ENCODE measurements around the gene KIAA1671. TPM values are rescaled to one million over a fixed set of nuclear protein-coding genes. Genes with fewer than 3 reads are reported as not detected.

The KIAA1671 gene
- total and polyA plus RNA-seq, 7 donors = 6.3 to 34.2 (median 10.2) TPM

DNA sequence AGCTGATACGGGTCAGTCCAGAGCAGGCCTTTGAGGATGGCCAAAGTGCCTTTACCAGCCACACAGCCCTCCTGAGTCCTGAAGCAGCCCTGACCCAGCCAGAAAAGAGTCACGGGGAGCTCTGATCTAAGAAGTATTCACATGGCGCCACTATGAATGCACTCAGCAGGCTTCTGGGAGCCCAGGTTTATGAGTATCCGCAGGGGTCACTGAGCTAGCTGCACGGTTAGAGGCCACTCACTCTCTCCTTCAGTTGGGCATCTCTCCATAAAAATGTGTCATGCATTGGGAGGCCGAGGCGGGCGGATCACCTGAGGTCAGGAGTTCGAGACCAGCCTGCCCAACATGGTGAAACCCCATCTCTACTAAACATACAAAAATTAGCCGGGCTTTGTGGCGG, 10.3 kb downstream of the KIAA1671 start:
- no peak overlapping the region for H3K27ac ChIP-seq
- TF ChIP-seq EP300 (IDR thresholded peaks at IDR 0.05) = no peak
- TF ChIP-seq, protein P1, sequence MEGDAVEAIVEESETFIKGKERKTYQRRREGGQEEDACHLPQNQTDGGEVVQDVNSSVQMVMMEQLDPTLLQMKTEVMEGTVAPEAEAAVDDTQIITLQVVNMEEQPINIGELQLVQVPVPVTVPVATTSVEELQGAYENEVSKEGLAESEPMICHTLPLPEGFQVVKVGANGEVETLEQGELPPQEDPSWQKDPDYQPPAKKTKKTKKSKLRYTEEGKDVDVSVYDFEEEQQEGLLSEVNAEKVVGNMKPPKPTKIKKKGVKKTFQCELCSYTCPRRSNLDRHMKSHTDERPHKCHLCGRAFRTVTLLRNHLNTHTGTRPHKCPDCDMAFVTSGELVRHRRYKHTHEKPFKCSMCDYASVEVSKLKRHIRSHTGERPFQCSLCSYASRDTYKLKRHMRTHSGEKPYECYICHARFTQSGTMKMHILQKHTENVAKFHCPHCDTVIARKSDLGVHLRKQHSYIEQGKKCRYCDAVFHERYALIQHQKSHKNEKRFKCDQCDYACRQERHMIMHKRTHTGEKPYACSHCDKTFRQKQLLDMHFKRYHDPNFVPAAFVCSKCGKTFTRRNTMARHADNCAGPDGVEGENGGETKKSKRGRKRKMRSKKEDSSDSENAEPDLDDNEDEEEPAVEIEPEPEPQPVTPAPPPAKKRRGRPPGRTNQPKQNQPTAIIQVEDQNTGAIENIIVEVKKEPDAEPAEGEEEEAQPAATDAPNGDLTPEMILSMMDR (IDR thresholded peaks at IDR 0.05) = no peak
- TF ChIP-seq POLR2A (IDR thresholded peaks at IDR 0.05) = no peak
- no peak for TF ChIP-seq POLR2AphosphoS5 (IDR thresholded peaks at IDR 0.05)

DNA sequence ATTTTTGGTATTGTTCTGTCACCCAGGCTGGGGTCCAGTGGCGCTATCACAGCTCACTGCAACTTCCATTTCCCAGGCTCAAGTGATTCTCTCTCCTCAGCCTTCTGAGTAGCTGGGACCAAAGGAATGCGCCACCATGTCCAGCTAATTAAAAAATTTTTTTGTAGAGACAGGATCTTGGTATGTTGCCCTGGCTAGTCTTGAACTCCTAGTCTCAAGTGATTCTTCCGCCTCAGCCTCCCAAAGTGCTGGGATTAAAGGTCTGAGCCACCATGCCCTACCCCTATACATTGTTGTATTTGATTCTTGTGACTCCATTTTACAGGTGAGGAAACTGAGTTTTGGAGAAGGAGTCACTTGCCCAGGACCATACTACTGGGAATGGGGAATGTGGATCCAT, 11.9 kb downstream of the KIAA1671 start:
- intact Hi-C loops (cut with DNase I) = no loop called here

More for the DNA sequence above, 10.3 kb downstream of the KIAA1671 start:
- no peaks in the 10 kb centered on the region for H3K9me3 ChIP-seq
- DNase-seq = no peak
- intact Hi-C loops (cut with DNase I) = no loop called here
- no peaks in the 10 kb centered on the region for H3K36me3 ChIP-seq
- no peaks in the 10 kb centered on the region for H3K27me3 ChIP-seq
- WGBS, 2 donors = 91 to 93% methylated on average over 11 of the region's 11 CpGs
- no peaks in the 10 kb centered on the region for H3K4me1 ChIP-seq
- H3K4me3 ChIP-seq = no peak overlapping the region

DNA sequence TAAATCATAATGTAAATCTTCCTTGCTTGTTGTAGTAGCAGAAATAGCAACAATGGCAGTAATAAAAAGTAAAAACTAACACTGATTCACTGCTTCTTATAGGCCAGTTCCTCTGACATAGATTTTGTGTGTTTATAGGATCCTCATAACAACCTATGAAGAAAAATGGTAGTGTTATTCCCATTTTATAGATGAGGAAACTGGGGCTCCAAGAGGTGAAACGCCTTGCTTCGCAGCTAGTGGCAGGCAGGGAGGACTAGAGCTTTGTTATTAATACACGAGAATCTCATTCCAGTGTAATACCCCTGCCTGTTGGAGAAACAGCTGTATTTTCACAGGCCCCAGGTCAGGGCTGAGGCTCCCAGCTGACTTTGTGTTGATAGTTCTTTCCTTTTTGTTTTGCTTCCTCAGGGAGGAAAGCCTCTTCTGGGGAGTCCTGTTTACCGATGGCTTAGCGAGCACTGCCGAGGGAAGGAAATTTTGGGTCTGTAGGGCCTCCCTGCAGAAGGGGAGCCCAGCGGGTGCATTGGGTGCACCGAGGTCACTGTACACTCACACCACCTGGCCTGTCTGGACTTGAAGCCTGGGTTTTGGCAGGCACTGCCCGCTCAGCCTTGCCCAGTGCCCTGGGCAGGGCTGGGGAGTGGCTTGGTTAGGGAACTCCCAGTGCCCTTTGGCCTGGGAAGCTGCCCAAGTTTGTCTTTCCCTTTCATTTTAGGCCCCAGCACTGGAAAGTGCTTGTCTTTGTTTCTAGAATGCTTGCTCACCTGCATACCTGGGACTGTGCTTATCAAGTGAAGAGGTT, 13.5 kb downstream of the KIAA1671 start:
- WGBS, 2 donors = 17 to 67% methylated on average over 9 of the region's 9 CpGs
- H3K27me3 ChIP-seq = no peaks in the 10 kb centered on the region
- DNase-seq = no peak
- H3K4me3 ChIP-seq = no peak overlapping the region
- TF ChIP-seq, protein P1 (IDR thresholded peaks at IDR 0.05) = no peak
- TF ChIP-seq POLR2A (IDR thresholded peaks at IDR 0.05) = no peak
- TF ChIP-seq POLR2AphosphoS5 (IDR thresholded peaks at IDR 0.05) = no peak
- no peak for TF ChIP-seq EP300 (IDR thresholded peaks at IDR 0.05)
- H3K9me3 ChIP-seq = no peaks in the 10 kb centered on the region
- no peaks in the 10 kb centered on the region for H3K36me3 ChIP-seq
- H3K4me1 ChIP-seq = peaks cover 0 to 6% (median 2%) of the 10 kb centered on the region in 4 donors
- peak overlapping the region in 2 of 4 donors; percentile 35 to 36 for H3K27ac ChIP-seq
- intact Hi-C loops (cut with DNase I) = no loop called here

More for the DNA sequence above, 11.9 kb downstream of the KIAA1671 start:
- TF ChIP-seq, protein P1 (IDR thresholded peaks at IDR 0.05) = no peak
- TF ChIP-seq EP300 (IDR thresholded peaks at IDR 0.05) (no peak), POLR2AphosphoS5 (IDR thresholded peaks at IDR 0.05) (no peak), POLR2A (IDR thresholded peaks at IDR 0.05) (no peak)
- H3K27me3 ChIP-seq = no peaks in the 10 kb centered on the region
- no peaks in the 10 kb centered on the region for H3K9me3 ChIP-seq
- no peak overlapping the region for H3K27ac ChIP-seq
- H3K36me3 ChIP-seq = no peaks in the 10 kb centered on the region
- H3K4me1 ChIP-seq = peaks cover 0 to under 1% (median 0%) of the 10 kb centered on the region in 4 donors
- WGBS, 2 donors = 96 to 97% methylated on average over 3 of the region's 3 CpGs
- DNase-seq = no peak
- H3K4me3 ChIP-seq = no peak overlapping the region

DNA sequence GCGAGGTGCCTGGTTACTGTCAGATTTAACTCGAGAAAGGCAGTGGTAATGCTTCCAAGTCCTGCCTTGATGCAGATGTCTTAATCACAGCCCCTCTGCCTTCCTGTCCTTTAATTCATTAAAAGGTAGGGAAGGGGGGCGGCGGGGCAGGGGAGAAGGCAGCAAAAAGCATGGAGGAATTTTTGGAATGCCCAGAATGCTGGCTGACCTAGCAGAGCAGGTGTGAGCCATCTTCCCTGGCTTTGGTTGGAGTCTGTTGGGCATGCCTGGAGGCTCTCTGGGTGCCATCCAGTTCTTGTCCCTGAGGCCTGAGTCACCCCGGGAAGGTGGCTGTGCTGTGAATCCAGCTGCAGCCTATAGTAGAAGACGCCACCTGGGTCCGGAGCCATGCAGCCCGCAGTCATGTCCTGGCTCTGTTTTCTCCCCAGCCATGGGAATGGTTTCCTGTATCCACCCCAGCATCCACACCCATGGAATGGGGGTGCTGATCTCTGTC, 15.6 kb downstream of the KIAA1671 start:
- H3K27ac ChIP-seq = no peak overlapping the region
- no peaks in the 10 kb centered on the region for H3K9me3 ChIP-seq
- H3K36me3 ChIP-seq = no peaks in the 10 kb centered on the region
- no peak overlapping the region for H3K4me3 ChIP-seq
- WGBS, 2 donors = 89 to 91% methylated on average over 8 of the region's 8 CpGs
- no peak for DNase-seq
- no peak for TF ChIP-seq POLR2AphosphoS5 (IDR thresholded peaks at IDR 0.05)
- no peak for TF ChIP-seq POLR2A (IDR thresholded peaks at IDR 0.05)
- TF ChIP-seq EP300 (IDR thresholded peaks at IDR 0.05) = no peak
- TF ChIP-seq, protein P1 (IDR thresholded peaks at IDR 0.05) = no peak
- H3K27me3 ChIP-seq = no peaks in the 10 kb centered on the region
- intact Hi-C loops (cut with DNase I) = no loop called here
- H3K4me1 ChIP-seq = peaks cover 0 to 6% (median 2%) of the 10 kb centered on the region in 4 donors
